ENCODE measurements around the gene TERT.

TERT gene

DNA sequence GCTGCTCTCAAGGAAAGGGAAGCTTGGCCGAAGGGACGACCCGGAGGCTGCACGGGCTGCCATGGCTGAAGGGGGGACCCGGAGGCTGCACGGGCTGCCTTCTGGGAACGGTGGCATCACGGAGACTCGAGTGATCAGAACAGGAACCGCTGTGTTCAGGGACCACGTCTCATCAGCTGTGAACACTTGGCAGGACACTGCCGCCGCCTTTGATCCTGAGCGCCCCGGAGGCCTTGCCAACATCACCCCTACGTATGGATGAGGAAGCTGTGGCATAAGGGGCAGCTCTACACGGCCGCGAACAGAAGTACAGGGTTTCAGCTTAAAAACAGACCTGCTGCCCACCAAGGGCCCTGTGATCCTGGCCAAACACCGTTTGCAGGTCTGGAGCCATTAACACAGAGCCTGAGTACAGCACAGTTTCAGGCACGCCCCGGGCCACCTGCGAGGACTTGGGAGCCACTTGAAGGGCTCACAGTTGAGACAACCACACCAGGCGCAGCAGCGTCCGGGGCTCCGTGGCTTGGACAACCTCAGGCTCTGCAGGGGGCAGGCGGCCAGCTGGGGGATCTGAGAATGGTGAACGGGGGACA is 23.9 kb upstream of the TERT start:
- peak; percentile 3 for DNase-seq

- DNase-seq = peak; percentile 11
Observed at GRCh38 chr5:1317921-1318565, 23.2 kb upstream of the TERT start.

DNA sequence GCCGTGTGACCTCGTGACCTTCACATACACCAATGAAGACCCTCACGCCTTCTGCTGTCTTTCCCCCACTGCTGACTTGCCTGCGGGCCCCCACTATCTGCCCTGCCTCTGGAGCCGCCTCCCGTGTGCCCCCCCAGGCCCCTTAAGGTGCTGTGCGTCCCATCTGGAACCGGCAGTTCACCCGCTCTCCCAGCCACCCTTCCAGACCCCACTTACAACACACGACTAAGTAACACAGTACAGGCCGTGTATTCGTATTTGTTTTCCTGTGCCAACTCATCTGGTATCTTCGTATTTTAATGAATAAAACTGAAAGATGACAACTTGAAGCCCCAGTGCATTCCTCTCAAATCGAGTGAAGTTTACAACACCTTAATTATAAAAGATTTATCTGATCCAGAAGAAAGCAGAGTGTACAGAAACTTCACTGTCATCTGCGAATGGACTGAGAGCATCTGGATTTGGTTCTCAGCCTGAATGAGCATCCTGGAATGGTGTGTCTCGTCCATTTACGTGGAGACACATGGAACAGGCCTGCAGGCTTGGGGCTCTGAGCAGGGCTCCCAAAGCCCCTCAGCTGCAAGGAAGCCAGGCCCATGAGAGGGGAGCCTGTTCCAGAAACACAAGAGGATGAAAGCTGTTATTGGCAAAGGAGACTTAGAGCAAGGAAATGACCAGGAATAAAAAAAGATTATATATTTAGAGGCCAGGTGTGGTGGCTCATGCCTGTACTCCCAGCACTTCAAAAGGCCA is 21.9 kb upstream of the TERT start:
- peak; percentile 58 for DNase-seq

DNA sequence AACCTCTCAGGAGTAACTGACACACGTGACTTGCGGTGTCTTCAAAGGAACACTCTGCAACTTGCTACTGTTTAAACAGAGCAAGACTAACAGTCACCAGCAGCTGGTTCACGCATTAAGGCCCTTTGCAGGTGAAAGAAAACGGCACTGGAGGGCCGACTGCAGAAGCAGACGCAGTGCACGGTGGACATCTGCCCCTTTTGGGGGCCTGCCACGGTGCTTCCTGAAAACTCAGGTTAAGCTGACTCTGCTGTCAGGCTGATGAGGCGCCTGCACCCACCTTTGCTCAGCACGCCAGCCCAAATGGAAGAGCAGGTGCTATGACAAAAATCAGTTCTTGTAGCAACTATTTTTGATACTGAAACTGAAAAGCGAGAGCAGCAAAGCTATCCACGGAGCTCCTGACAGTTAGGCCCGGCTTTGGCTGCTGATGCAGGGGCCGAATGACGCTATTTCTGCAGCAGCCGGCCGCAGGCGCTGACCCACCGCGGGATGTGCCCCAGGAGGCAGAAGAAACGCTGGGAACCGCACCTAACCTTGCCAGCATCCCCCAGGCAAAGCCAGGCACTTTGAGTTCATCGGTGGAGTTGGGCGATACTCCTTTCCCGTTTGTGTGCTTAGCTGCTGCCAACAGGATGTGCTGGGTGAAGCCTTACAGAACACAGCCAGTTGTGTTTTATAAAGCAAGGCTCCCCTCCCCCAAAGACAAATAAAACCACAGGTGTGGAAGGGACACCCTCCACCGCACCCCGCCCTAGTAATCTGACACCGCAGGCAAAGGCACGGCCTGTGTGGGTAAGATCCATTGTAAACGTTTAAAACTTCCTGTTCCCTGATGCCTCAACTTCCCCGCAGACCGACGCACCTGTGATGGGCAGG is 21.1 kb upstream of the TERT start:
- peak; percentile 35 for DNase-seq

- peak; percentile 7 for DNase-seq
Observed at GRCh38 chr5:1315018-1315708, 20.3 kb upstream of the TERT start.

- peak; percentile 10 for DNase-seq
Observed at GRCh38 chr5:1314564-1314982, 19.7 kb upstream of the TERT start.

- peak; percentile 10 for DNase-seq
Observed at GRCh38 chr5:1312993-1313833, 18.3 kb upstream of the TERT start.

- DNase-seq = peak; percentile 5
Observed at GRCh38 chr5:1312206-1312605, 17.3 kb upstream of the TERT start.

DNA sequence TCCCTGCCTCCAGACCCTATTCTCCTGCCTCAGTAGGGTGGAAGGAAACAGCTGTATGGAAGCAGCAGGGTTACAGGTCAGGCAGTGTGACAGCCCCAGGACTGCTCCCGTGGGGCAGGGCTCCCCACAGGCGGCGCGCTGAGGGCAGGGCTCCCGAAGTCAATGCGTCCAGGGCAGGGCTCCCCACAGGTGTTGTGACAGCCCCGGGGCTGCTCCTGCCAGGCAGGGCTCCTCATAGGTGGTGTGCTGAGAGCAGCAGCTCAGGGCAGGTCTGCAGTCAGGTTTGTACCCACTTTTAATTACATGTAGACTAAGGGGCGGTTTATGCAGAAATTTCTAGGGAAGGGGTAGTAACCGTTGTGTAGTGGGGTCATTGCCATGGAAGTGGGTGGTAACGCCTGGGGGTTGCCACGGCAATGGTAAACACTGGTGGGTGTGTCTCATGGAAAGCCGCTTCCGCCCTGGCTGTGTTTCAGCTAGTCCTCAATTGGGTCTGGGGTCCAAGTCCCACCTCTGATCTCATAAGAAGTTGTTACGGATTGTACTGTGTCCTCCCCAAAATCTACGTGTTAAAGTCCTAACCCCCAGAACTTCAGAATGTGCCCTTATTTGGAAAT is 16.7 kb upstream of the TERT start:
- DNase-seq = no peak

GRCh38 chr5:1310118-1310517 is 15.2 kb upstream of the TERT start:
- DNase-seq = no peak

DNA sequence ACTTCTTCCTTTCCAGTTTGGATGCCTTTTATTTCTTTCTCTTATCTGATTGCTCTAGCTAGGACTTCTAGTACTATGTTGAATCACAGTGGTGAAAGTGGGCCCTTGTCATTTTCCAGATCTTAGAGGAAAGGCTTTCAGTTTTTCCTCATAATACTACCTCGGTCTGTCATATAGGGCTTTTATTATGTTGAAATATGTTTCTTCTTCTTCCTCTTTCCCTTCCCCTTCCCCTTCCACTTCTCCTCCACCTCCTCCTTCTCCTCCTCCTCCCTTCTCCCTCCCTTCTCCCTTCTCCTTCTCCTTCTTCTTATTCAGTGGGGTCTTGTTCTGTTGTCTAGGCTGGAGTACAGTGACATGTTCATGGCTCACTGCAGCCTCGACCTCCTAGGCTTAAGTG is 9.2 kb upstream of the TERT start:
- DNase-seq = no peak

- no peak for DNase-seq
Observed at GRCh38 chr5:1302258-1302657, 7.4 kb upstream of the TERT start.

- no peak for DNase-seq
Observed at GRCh38 chr5:1300581-1301083, 5.8 kb upstream of the TERT start.

GRCh38 chr5:1299961-1300360 is 5.1 kb upstream of the TERT start:
- DNase-seq = no peak

- DNase-seq = no peak
Observed at GRCh38 chr5:1299511-1299850, 4.6 kb upstream of the TERT start.

DNA sequence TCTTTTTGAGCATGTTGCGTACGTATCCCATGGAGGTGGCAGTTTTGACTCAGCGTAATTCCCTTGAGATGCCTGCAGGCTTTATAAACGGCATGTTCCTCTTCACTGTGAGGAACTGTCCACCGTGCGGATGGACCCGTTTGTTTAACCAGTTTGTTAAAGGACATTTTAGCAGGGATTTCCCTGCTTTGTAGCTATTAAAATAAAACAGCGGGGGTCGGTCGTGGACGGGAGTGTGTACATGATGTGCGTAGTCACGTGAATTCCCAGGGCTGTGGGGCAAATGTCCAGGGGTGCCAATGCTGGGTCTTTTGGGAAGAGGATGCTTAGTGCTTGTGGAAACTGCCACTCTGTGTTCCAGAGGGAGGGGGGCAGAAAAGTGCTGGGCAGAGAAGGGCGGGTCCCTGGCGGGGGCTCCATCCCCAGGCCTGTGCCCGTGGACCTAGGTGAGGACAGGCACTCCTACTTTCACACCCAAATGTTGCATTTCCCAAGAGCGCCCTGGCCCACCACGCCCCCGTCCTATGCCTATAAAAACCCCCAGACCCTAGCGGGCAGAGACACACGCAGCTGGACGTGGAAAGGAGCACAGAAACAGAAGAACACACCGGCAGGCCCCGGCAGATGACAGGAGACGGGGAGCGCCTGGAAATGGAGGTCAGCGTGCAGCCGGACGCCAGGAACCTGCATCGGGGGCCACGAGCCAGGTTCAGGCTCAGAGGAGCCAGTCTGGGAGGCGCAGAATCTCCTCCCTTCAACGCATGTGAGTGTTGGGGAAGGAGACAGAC is 4.0 kb upstream of the TERT start:
- DNase-seq = no peak

GRCh38 chr5:1298067-1298551 is 3.2 kb upstream of the TERT start:
- DNase-seq = no peak

DNA sequence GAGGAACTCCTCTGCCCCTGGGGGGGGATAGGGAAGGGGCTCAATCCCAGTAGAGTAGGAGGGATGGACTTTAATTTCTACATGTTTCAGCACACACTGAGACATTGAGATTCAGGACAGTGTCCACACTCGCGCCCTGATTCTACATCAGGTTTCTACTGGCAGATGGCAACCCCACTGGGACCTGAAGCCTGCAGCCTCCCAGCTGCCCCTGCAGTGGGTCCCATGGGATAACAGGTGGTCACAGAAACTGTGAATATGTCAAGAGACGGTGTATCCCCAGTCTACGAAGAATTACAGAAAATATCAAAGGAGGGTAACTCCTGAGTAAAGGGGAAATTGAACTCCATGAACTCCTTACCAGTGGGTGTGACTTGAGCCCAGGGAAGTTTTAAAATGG is 2.4 kb upstream of the TERT start:
- no peak for DNase-seq

DNA sequence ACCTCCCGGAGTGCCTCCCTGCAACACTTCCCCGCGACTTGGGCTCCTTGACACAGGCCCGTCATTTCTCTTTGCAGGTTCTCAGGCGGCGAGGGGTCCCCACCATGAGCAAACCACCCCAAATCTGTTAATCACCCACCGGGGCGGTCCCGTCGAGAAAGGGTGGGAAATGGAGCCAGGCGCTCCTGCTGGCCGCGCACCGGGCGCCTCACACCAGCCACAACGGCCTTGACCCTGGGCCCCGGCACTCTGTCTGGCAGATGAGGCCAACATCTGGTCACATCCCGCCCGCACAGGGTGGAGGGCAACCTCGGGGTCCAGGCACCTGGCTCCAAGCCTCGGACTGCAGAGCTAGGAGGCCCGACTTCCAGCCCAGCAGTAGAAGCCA is 776 bp upstream of the TERT start:
- no peak for DNase-seq

DNA sequence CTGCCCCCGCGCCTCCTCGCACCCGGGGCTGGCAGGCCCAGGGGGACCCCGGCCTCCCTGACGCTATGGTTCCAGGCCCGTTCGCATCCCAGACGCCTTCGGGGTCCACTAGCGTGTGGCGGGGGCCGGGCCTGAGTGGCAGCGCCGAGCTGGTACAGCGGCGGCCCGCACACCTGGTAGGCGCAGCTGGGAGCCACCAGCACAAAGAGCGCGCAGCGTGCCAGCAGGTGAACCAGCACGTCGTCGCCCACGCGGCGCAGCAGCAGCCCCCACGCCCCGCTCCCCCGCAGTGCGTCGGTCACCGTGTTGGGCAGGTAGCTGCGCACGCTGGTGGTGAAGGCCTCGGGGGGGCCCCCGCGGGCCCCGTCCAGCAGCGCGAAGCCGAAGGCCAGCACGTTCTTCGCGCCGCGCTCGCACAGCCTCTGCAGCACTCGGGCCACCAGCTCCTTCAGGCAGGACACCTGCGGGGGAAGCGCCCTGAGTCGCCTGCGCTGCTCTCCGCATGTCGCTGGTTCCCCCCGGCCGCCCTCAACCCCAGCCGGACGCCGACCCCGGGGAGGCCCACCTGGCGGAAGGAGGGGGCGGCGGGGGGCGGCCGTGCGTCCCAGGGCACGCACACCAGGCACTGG is 548 bp downstream of the TERT start:
- no peak for DNase-seq

Measured in right hindlimb (tissue), 1 donor.